GM21576 (cell line): Measurements from ENCODE around the gene ABCC1.
"Not testable (repeated sequence)": the region's sequence is repeated elsewhere in the genome, so short reads cannot be mapped to it uniquely, and the experiment has no call there.

Experiments used
- ATAC-seq: cut with Tn5 transposase; IDR thresholded peaks from one replicate; pipeline ENCODE4 v1.9.1; 2021; ENCODE audit warnings: mild to moderate bottlenecking, moderate library complexity; ENCODE audit not compliant: unreplicated experiment

The ABCC1 gene

DNA sequence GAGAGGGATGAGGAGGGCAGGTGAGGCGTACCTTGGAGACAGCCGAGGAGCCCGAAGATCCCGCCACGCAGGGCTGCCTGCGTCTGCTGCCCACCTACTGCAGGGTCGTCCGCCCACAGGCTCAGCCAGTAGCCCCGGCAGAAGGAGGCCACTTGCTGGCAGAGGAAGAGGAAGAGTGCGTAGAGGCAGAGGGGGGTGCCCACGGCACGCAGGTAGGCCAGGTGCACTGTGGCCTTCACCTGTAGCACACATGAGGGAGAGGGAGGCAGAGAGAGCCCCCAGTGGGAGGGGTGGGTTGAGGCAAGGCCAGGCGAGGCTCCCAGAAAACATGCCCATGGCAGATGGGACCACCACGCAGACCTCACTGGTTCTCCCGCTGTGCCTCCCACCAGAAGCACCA is 220.2 kb downstream of the ABCC1 start:
- ATAC-seq, result no peak

DNA sequence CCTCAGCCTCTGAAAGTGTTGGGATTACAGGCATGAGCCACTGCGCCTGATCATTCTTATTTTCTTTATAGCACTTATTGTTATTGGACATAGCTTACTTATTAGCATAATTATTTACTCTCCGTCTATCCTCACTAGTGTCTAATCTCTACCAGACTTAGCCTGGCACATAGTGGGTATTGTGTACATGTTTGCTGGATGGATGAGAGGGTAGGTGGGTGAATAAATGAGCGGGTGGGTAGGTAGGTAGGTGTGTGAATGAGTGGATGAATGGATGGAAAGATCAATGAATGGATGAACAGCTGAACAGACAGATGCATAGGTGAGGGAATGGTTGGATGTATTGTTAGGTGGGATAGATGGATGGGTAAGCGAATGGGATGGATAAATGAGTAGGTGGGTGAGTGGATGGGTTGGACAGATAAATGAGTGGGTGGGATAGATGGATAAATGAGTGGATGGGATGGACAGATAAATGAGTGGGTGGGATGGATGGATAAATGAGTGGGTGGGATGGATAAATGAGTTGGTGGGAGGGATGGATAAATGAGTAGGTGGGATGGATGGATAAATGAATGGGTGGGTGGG is 222.0 kb downstream of the ABCC1 start:
- no peak for ATAC-seq

DNA sequence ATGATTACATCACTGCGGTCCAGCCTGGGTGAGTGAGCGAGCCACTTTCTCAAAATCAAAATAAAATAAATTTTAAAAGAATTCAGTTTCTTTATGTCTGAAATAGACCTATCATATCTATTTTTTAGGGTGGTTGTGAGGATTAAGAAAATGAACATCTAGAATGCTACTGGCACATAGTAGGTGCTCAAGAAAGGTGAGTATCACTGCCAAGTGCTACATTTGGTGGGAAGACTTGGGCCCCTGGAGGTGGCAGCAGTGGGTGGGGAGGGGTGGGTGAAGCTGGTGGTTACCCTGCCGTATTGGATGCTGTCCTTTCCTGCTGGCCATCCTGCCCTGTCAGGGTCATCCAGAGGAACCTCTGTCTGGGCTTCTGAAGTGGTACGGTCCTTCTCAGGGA is 223.6 kb downstream of the ABCC1 start:
- ATAC-seq, result no peak

DNA sequence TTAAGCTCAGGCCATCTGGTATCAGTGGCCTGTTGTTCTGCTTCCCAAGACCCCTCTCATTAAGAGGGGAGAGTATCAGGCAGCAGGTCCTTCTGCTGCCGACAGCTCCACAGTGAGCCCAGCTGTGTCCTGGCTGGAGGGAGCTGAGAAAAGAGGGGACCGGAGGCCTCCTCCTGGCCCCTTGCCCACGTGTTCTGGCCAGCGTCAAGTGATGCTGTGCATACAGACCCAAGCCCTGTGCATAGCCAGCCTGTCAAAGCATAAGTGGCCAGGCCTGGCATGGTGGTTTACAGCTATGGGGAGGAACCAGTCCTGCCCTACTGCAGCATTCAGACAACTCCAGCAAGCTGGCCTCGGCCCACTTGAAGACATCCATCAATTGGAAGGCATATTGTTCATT is 225.9 kb downstream of the ABCC1 start:
- ATAC-seq, result no peak

- no peak for ATAC-seq
Measured at GRCh38 chr16:16176328-16176727, 226.9 kb downstream of the ABCC1 start.

DNA sequence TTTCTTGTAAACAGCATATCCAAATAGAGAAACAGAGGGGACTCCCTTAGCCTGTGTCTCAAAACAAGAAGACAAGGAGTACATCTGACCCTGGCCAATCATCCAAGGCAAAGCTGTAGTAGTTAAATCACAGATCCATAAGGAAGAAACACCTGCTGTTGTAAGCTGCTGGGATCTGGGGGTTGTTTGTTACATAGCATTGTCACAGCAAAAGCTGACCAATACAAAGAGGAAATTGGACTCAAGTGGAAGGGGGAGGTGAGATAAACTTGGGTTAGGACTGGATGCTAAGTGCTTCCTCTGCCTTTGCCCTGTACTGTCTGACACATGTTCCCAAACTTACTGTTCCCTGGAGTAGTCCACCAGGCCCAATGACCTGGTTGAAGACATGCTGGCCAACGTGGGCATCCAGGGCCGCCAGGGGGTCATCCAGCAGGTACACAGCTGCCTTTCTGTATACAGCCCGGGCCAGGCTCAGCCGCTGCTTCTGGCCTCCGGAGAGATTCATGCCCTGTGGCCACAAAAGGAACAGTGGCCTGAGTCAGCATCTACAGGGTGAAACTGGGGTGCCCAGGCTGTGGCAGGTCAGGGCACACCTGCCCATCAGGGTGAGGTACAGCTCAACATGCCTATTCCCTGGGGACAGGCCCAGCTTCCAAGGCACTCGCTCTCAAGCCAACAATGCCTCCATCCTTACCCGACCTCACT is 229.2 kb downstream of the ABCC1 start:
- no peak for ATAC-seq

DNA sequence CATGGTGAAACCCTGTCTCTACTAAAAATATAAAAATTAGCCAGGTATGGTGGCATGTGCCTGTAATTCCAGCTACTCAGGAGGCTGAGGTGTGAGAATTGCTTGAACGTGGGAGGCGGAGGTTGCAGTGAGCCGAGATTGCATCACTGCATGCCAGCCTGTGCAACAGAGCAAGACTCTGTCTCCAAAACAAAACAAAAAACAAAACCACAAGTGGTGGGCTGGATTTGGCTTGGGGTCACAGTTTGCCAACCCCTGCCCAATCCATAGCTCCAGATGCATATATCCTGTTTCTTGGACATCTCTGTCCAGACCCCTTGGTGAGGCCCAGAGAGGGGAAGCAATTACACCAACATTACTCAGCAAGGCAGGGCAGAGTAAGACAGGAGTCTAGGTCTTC is 232.3 kb downstream of the ABCC1 start:
- not testable (repeated sequence) for ATAC-seq

- no peak for ATAC-seq
Measured at GRCh38 chr16:16182918-16183317, 233.5 kb downstream of the ABCC1 start.

- ATAC-seq, result no peak
Measured at GRCh38 chr16:16183562-16183961, 234.1 kb downstream of the ABCC1 start.

GRCh38 chr16:16184594-16184993 is 235.2 kb downstream of the ABCC1 start:
- no peak for ATAC-seq

DNA sequence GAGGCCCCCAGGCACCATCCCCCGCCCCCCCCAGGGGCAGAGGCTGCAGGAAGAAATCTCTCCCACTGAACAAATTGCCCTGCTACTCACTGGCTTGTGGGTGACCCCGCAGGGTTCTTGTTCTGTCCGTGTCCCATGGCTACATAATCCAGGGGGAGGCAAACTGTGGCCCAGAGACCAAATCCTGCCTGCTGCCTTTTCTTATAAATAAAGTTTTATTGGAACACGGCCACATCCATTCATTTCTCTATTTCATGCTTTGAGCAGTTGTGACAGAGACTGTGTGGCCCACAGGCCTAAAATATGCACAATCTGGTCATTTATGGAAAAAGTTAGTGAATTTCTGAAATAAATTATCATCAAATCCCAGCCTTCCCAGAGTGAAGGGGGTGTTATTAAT is 235.7 kb downstream of the ABCC1 start:
- ATAC-seq, result no peak

GRCh38 chr16:16186820-16187219 is 237.4 kb downstream of the ABCC1 start:
- no peak for ATAC-seq

GRCh38 chr16:16188827-16189226 is 239.4 kb downstream of the ABCC1 start:
- ATAC-seq, result no peak

- ATAC-seq, result no peak
Measured at GRCh38 chr16:16189842-16190241, 240.4 kb downstream of the ABCC1 start.

DNA sequence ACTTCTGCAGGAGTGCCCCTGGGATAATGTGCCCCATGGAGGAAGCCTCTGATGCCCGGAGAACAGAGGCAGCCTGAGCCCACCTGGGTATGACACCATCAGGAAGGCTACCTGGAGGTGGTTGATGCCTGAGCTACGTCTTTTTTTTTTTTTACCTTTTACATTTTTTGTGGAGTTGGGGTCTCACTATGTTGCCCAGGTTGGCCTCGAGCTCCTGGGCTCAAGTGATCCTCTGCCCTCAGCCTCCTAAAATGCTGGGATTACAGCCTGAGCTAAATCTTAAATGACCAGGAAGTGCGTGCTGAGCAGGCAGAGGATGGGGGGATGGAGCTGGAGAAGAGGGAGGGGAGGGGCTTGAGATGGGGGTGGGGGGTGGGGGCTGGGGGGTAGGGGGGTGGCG is 241.1 kb downstream of the ABCC1 start:
- no peak for ATAC-seq

DNA sequence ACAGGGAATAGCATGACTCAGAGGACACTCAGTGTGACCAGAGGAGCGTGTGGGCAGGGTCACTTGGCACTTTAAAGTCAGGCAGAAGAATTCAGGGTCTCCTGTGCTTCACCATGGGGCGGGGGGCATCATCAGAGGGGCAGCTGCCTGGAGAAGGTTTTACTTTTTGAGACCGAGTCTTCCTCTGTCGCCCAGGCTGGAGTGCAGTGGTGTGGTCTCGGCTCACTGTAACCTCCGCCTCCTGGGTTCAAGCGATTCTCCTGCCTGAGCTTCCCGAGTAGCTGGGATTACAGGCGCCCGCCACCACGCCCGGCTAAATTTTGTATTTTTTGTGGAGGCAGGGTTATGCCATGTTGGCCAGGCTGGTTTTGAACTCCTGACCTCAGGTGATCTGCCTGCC is 241.6 kb downstream of the ABCC1 start:
- ATAC-seq, result not testable (repeated sequence)

DNA sequence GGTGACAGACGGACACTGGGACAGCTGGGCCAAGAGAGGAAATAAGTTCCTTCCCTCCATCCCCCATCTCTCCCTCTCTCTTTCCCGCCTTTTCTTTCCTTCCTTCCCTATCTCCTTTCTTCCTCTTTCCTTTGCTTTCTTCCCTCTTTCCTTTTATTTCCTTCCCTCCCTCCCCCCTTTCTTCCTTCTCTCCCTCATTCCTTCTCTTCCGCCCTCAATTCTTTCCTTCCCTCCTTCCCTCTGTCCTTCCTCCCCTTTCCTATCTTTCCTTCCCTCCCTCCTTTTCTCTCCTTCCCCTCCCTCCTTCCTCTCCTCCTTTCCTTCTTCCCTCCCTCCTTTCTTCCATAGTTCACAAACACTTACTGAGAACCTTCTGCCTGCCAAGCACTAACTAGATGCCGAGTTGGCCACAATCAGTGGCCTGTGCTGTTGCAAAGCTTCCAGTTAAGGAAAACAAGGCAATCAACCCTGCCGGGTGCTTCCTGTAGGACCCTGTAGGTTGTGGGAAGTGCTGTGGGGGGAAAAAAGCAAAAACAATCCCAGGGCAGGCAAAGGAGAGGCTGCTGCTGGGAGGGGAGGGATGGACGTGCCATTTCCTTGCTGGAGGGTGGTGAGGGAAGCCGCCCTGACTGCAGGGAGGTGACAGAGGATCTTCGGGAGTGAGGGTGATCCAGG is 242.2 kb downstream of the ABCC1 start:
- no peak for ATAC-seq
